HL-60/S4 treated with phorbol 12-myristate 13-acetate at 8.2 ng/mL for 4 days and 3 days (cell line): Measurements from ENCODE around the gene VGLL4.
"Not testable (repeated sequence)": the region's sequence is repeated elsewhere in the genome, so short reads cannot be mapped to it uniquely, and the experiment has no call there.

Source experiments
- in situ Hi-C: fragments of 300-500 bp; cut with MboI; formaldehyde crosslinking; loops from 2 replicates; pipeline ENCODE4 v1.15.0; 2022; ENCODE audit warnings: low sequenced_read_pairs

The VGLL4 gene, protein sequence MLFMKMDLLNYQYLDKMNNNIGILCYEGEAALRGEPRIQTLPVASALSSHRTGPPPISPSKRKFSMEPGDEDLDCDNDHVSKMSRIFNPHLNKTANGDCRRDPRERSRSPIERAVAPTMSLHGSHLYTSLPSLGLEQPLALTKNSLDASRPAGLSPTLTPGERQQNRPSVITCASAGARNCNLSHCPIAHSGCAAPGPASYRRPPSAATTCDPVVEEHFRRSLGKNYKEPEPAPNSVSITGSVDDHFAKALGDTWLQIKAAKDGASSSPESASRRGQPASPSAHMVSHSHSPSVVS

DNA sequence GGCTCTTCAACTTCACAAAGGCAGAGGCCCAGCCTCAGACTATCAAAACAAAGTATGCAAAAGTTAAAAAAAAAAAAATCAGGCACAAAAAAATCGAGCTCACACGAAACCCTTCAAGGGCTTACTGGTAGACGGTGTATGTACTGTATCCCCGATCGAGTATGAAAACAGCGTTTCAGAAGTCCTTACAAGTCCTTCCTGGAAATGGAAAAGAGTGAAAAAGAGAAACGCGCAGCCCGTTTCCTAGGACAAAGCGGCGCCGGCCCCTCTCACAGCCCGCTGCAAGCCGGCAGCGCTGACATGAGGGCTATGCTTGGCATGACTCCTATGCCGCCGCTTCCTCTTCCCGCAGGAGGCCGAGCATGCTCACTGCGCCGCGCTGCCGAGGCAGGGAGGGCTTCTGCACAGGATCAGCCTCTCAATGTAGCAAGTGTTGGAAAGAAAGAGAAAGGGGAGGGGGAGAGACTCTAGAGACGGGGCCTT is at the start of gene VGLL4:
TSS of gene VGLL4 (minus strand) at position 311 of the 483 bp plus-strand sequence. CDS start 397 bp downstream, outside the sequence.
- in situ Hi-C loops = no loop called here

DNA sequence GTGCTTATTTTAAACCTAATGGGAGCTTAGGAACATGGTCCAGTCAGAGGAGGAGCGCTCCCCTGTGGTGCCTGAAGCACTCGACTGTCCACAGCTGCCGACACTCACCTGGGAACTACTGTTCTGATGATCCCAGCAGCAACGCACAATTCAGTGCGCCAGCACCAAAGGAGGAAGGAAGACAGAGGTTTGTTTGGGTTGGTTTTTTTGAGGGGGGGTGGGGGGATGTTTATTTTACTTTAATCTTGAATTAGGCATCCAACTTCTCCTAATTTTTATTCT is 48.8 kb upstream of the VGLL4 start:
- in situ Hi-C loops = no loop called here

DNA sequence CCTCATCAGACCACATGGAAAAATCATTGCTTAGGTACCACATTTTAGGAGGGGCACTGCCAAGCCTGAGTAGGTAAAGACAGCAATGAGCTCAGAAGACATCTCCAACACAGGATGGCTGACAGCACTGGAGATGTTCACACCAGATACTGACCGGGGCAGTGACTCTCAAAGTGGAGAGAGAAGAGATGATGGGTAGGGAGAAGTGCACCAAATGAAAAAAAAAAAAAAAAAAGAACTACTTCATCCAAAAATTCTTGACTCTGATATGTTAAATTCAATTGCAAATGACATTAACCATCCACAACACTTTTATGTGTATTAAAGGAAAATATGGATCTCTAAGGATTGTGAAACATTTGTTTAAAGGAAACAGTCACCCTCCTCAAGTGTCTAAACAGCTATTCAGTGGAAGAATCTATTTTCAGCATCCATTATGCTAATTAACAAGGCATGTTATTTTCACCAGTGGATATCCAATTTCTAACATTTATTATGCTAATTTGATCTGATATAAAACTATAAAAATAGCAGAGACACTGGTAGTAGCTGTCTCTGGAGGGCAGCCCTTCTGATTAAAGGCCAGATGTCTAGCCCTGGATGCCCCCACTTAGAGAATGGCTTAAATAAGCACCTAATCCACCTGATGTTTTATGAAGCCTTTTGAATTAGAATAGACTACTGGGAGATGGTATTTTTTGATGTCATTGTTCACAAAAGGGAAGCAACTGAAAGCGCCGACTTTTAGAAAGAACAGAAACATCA is 48.2 kb upstream of the VGLL4 start:
- in situ Hi-C loops = no loop called here

DNA sequence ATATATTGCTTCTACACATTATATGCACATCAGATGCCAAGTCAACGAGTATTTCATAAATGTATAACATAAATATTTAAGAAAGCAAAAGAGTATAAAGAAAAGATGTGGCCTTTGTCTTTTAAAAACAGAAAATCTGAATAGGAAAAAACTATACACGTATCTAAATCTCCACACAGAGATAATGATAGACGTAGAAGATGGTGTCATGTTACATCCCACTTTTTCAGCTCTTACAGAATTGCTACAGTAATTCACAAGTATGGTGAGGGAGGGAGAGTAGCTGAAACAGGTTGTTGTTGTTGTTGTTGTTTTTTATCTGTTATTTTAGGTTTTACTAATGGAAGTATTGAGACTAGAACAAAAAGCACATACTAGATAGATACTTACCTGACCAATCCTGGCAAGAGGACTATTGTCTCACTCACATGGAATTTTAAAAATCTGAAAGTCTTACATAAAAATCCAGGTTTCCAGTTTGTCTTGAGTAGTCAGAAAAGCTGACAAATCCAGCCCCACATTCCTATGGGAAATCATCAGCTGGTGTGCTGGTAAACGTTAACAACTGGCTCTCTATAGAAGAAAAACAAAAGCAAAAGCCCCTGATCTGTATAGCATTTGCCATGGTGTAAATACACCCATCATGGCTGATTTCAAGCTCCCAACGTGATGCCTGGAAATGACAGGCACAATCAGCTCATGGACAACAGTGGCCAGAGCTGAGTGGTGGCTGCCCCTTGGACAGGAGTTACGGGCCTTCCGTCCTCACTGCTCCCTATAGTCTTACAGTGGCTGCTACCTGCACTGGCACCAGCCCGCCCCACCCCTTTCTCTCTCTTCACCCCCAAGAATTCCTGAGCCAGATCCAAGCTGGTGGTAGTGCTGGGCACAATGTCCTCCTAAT is 47.4 kb upstream of the VGLL4 start:
- in situ Hi-C loops = no loop called here

DNA sequence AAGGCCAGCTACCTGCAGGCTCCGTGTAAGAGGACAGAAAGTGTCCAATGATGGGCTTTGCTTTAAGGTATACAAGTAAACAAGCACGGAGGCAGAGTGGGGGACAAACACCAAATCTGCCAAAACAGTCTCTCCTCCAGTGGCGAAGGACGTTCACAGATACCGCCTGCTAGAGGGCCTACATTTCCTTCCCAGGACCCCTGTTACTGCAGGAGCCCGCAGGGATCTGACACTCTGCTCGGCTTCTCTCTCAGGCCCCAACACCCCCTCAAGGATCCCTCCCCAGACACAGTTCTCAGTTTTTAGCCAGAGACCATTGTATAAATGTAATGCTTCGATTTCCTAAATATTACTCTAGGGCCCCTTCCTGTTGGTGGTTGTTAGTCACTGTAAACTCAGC is 46.0 kb upstream of the VGLL4 start:
- in situ Hi-C loops = no loop called here

DNA sequence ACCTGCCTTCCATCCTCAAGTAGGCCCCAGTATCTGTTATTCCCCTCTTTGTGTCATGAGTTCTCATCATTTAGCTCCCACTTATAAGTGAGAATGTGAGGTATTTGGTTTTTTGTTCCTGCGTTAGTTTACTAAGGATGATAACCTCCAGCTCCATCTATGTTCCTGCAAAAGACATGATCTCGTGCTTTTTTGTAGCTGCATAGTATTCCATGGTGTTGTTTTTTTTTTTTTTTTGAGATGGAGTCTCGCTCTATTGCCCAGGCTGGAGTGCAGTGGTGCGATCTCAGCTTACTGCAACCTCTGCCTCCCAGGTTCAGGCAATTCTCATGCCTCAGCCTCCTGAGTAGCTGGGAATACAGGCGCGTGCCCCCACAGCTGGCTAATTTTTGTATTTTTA is 41.3 kb upstream of the VGLL4 start:
- in situ Hi-C loops = not testable (repeated sequence)

DNA sequence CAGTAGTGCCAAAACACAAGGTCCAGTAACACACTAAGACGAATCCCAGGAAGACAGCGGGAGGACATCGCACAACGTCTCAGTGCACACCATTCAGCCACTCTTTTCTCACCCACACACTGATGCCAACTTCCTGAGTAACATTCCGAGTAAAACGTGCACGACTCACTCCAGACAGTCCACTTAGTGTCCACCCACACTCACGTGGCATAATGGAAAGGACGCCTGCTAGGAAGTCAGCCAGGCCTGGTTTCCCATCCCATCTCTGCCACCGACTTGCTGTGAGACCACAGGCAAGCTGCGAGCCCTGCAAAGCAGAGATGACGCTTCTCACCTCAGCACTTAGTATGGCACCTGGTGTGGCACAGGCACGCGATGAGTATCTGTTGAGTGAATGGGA is 36.8 kb upstream of the VGLL4 start:
- in situ Hi-C loops = no loop called here

DNA sequence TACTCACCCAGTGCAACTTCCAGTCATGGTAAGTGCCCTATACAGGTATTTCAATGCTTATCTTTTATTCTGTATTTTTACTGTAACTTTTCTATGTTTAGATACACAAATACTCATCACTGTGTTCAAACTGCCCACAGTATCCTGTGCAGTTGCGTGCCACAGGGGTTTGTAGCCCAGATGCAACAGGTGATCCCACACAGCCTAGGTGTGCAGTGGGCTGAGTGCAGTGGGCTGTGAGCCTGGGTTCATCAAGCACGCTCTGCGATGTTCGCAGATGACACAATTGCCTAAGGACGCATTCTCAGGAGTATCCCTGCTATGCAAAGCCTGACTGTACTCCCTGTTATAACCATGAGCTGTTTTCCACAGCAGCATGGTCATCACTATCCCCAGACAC is 36.2 kb upstream of the VGLL4 start:
- in situ Hi-C loops = no loop called here

DNA sequence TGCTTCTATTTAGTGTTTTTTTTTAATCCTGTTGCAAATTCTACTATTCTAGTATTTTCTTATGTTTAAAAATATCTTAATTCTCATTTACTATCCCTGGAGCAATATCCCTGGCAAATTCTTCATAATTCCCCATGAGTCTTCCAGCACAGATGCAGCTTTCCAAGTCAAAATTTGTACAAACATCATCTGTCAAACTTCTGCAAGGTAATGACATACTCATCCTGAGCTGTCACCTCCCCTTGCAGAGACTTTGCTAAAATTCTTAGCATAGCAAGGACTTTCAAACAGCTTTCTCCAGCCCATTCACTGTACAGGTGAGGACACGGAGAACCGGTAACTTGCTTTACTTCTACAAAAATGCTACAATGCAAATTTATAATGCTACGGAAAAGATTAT is 28.6 kb upstream of the VGLL4 start:
- in situ Hi-C loops = loop anchor here (25.0 kb wide), 3 partner anchors 610 to 910 kb away; no protein-coding TSS in a partner anchor

DNA sequence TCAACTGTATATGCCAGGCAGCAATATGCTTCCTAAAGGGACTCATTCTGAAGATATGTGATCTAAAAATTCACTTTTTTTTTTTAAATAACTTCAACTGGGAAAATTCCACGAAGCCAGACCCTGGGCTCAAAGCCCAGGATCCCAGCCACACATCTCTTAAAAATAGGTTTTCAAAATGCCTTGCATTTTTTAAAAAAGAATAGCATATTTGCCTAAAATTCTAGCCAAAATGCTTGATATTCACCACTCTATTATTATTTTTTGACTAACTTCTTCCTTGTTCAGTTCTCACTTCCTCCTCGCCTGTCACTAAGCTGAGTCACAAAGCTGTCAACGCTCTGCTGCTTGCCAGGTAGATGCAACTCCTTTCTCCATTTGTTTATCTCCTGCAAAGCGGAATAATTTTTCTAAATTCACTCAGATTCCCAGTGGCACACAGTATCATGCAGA is 28.0 kb upstream of the VGLL4 start:
- in situ Hi-C loops = loop anchor here (25.0 kb wide), 3 partner anchors 609 to 909 kb away; no protein-coding TSS in a partner anchor

DNA sequence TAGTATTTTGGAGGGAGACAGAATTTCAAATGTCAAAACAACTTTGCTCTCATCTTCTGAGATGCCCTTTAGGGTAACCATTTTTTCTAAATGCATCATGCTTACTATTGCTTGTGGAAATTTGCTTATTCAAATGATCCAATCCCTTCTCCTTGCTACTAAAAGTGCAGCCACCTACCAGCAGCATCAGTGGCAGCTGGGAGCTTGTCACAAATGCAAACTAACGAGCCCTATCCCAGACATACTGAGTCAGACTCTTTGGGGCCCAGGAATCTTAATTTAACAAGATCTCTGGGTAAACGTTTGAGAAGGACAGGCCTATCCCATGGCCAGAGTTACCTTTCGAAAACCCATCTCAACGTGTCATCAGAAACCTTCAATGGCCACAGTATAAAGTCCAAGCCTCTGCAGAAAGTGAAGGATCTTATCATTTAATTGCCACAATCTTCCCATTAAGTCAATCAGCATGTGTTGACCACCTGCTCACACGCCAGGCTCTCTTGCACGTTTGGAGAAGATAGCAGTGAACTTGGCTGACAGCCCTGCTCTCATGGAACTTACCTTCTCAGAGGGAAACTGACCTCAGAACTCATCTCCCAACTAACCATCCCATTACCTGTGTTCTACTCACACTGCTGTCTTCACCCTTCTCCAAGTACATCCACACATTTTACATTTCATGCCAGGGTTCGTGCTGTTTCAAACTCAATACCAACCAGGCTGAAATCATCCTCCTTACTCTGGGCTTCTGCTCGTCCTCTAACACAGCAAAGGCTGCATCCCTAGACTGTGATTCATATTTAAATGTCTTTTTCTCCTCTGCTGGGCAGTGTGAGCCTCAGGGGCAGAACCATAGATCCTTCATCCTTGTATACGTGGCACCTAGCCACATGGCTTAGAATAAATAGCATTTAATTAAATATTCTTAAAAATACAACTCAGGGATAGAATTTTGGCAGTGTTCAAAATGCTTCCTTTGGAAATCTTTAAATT is 24.8 kb upstream of the VGLL4 start:
- in situ Hi-C loops = loop anchor here (25.0 kb wide), 3 partner anchors 606 to 906 kb away; no protein-coding TSS in a partner anchor

DNA sequence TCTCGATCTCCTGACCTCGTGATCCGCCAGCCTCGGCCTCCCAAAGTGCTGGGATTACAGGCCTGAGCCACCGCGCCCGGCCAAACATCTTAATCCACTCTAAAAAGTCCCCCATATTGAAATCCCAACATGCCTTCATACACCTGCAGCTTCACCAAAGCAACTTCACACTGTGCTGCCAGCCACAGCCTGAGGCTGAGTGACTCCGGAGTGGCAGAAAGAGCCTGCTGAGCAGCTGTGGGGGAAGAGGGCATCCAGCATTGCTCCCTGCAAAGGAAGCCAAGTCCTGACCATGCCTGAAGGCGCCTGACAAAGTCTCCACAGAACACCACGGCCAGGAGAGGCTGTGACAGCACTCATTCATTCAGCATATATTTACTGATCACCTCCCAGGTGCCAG is 21.6 kb upstream of the VGLL4 start:
- in situ Hi-C loops = loop anchor here (25.0 kb wide), 3 partner anchors 603 to 903 kb away; no protein-coding TSS in a partner anchor

DNA sequence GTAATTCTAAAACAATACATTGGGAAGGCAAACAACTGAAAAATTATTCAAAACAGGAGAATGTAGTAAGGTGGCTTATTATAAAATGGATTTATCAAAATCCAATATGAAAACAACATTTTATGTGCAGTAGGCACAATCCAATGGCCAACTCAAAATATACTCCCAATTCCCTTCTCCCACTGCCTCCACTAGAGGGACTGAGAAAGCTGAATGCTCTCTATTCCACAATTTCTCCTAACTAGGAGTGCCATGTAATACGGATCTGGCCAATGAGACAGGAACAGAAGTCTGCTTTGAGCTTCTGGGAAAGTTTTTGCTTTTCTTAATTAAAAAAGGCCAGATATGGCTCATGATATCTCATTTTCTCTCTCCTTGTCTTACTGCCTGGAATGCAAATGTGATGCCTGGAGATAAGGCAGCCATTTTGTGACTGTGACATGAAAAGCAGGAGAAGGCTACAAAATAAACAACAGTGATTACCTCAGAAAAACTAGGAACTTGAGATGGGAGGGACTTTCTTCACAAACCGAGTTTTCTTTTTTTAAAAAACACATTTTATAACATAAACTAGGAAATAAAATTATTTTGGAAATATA is 18.8 kb upstream of the VGLL4 start:
- in situ Hi-C loops = loop anchor here (25.0 kb wide), 3 partner anchors 600 to 900 kb away; no protein-coding TSS in a partner anchor

DNA sequence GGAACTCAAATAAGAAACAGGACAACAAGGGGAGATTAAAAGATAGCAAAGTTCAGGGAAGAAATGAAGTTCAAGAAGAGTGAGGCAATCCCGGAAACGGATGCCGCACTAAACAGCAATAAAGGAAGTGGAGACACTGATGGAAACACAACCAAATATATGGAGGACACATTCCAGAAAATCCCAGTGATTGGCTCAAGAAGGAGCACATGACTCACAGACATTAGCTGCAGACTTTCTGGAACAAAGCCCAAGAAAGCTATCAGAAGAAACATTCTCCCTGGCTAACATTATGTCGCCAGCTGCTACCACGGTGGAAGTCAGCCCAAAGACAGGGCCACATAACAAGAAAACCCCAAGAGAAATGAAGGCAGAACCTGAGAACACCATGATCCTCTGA is 18.1 kb upstream of the VGLL4 start:
- in situ Hi-C loops = loop anchor here (25.0 kb wide), 3 partner anchors 600 to 900 kb away; no protein-coding TSS in a partner anchor

DNA sequence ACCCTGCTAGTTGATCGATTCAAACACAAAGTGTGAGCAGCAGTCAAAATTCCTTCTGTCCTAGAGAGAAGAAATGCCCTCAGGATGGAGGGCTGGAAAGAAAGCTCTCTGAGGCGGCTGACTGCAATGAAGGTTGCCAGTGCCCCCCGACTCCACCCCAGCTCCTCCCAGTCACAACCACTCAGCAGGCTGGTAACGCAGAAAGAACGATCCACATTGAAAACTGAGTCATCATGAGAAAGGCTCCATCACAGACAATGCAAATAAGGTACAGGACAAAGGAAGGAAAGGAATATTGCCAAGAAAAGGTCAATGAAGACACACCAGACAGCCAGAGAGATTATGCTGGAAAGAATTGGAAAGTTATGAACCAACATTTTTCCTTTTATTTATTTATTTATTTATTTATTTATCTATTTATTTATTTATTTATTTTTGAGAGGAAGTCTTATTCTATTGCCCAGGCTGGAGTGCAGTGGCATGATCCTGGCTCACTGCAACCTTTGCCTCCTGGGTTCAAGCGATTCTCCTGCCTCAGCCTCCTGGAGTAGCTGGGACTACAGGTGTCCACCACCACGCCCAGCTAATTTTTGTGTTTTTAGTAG is 17.4 kb upstream of the VGLL4 start:
- in situ Hi-C loops = loop anchor here (25.0 kb wide), 3 partner anchors 599 to 899 kb away; no protein-coding TSS in a partner anchor

DNA sequence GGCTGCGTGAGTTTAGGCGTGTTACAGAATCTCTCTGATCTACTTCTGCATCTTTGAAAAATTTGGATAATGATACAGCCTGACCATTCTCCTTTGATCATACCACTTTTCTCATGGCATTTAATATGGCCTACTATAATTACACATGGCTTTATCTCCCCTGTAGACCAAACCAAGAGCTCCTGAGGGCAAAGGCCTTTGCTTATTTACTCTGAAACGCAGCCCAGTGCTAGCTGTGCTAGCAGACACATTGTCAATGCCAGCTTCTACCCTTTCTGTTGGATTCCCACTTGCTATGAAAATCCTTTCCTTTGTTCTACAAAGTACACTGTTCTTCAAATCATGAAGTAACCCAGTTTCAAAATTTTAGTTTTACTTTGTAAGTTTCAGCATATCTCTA is 16.5 kb upstream of the VGLL4 start:
- in situ Hi-C loops = loop anchor here (25.0 kb wide), 3 partner anchors 598 to 898 kb away; no protein-coding TSS in a partner anchor

DNA sequence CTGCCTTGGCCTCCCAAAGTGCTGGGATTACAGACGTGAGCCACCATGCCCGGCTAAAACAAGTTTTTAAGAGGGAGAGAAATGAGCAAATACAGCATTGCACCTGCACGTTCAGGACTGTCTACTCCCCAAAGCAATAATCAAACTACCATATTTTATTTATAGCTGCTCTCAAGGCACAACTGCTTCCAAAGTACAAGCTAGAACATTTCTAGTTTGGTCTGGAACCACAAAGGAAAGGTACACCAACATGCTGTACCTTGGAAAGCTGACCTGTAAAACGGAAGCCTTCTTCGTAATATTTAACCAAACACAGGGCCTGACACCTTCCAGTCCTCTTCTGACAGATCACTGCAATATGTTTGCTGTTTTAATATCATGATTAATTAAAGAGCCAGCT is 14.5 kb upstream of the VGLL4 start:
- in situ Hi-C loops = loop anchor here (10.0 to 25.0 kb wide), 4 partner anchors 273 to 896 kb away; no protein-coding TSS in a partner anchor

DNA sequence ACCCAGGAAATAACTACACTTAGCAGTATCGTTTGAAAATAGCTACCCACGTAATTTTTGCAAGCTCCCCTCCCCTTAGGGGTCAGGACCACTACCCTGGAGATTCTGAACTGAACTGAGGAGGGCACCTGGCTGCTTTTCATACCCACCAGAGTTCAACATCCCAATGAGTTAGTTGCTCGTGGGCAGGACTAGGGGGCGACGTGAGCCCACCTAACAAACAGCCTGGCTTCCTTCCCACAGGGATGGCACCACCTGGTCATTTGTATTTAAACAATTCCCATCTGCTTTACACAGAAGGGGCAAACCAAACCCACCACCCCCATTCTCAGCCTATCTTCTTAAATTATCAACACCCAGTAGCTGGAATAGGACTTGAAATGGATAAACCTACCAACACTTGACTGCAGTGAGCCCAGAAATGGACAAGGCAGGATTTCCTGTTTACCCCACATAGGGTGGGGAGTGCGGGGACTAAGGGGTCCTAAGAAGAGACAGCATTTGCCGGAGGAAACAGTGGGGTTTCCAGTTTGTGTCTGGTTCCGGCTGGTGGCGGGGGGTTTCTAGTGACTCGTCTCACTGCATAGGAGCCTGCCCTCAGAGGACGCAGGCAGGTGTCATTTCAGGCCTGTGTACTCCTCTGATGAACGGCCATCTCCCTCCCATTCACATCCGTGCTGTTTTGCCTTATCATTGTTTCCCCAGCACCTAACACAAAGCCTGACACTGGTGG is 11.6 kb upstream of the VGLL4 start:
- in situ Hi-C loops = loop anchor here (10.0 to 25.0 kb wide), 4 partner anchors 271 to 893 kb away; no protein-coding TSS in a partner anchor
